ENCODE data around the gene TXNRD1.

Gene TXNRD1

DNA sequence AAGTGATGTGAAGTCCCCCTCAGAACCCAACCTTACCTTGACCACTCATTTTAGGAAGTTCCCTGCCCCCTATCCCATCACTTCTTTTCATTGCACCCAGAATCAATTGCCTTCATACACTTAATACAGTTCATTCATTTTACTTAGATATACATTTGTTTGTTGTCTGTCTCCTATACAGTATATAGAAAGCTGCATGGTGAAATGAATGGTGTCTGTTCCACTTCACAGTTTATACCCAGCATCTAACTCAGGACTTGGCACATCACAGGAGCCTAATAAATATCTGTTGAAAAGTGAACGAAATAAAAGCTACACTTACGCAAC, 38.3 kb upstream of the TXNRD1 start:
- Histone ChIP-seq H3K9me3 (ENCODE audit: control insufficient read depth, insufficient read depth, low read depth, low read length) (no peaks in the 10 kb centered on the region), H3K27ac (ENCODE audit: extremely low read depth, low read depth, low read length) (no peak overlapping the region), H3K4me1 (ENCODE audit: control insufficient read depth, insufficient read depth, low read length) (0 out of 2 replicates have a peak, but pooled peaks cover 5% of the 10 kb centered on the region), H3K4me3 (ENCODE audit: low read depth, low read length) (no peak overlapping the region), H3K36me3 (ENCODE audit: control insufficient read depth in 2 of 2, insufficient read depth in 1 of 2, low read length in 2 of 2) (no peaks in the 10 kb centered on the region)
- TF ChIP-seq, protein P1, sequence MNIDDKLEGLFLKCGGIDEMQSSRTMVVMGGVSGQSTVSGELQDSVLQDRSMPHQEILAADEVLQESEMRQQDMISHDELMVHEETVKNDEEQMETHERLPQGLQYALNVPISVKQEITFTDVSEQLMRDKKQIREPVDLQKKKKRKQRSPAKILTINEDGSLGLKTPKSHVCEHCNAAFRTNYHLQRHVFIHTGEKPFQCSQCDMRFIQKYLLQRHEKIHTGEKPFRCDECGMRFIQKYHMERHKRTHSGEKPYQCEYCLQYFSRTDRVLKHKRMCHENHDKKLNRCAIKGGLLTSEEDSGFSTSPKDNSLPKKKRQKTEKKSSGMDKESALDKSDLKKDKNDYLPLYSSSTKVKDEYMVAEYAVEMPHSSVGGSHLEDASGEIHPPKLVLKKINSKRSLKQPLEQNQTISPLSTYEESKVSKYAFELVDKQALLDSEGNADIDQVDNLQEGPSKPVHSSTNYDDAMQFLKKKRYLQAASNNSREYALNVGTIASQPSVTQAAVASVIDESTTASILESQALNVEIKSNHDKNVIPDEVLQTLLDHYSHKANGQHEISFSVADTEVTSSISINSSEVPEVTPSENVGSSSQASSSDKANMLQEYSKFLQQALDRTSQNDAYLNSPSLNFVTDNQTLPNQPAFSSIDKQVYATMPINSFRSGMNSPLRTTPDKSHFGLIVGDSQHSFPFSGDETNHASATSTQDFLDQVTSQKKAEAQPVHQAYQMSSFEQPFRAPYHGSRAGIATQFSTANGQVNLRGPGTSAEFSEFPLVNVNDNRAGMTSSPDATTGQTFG (tag by site-specific recombination; IDR thresholded peaks at IDR 0.05; ENCODE audit: borderline replicate concordance), result no peak
- no peak for TF ChIP-seq ZNF596 (tag by site-specific recombination; IDR thresholded peaks at IDR 0.05)
- no peak for TF ChIP-seq FEZF1 (tag by site-specific recombination; IDR thresholded peaks at IDR 0.05)
- TF ChIP-seq ZNF155 (tag by site-specific recombination; IDR thresholded peaks at IDR 0.05), result no peak
- TF ChIP-seq ZNF366 (tag by site-specific recombination; conservative IDR thresholded peaks at IDR 0.05), result no peak
- TF ChIP-seq ZFP41 (tag by site-specific recombination; IDR thresholded peaks at IDR 0.05; ENCODE audit: borderline replicate concordance), result no peak
- TF ChIP-seq ZNF558 (tag by site-specific recombination; IDR thresholded peaks at IDR 0.05), result no peak
- TF ChIP-seq ZNF830 (tag by site-specific recombination; IDR thresholded peaks at IDR 0.05; ENCODE audit: low read depth), result no peak
- no peak for TF ChIP-seq ZNF792 (tag by site-specific recombination; IDR thresholded peaks at IDR 0.05)
- TF ChIP-seq, protein P2, sequence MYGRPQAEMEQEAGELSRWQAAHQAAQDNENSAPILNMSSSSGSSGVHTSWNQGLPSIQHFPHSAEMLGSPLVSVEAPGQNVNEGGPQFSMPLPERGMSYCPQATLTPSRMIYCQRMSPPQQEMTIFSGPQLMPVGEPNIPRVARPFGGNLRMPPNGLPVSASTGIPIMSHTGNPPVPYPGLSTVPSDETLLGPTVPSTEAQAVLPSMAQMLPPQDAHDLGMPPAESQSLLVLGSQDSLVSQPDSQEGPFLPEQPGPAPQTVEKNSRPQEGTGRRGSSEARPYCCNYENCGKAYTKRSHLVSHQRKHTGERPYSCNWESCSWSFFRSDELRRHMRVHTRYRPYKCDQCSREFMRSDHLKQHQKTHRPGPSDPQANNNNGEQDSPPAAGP (tag by site-specific recombination; IDR thresholded peaks at IDR 0.05), result no peak
- TF ChIP-seq ZBTB1 (tag by site-specific recombination; IDR thresholded peaks at IDR 0.05), result no peak
- no peak for TF ChIP-seq ZNF530 (tag by site-specific recombination; IDR thresholded peaks at IDR 0.05; ENCODE audit: low read depth)
- POLR2A ChIA-PET, result interaction anchor here (1.8 kb wide), 1 partner anchor 39 kb away, joined by 8 read pairs; the partner anchor contains the start of gene NFYB
- CTCF ChIA-PET, result interaction anchor here (0.6 to 1.4 kb wide), 10 partner anchors 12 to 204 kb away, joined by 3 to 5 read pairs (median 3); no protein-coding TSS in a partner anchor

DNA sequence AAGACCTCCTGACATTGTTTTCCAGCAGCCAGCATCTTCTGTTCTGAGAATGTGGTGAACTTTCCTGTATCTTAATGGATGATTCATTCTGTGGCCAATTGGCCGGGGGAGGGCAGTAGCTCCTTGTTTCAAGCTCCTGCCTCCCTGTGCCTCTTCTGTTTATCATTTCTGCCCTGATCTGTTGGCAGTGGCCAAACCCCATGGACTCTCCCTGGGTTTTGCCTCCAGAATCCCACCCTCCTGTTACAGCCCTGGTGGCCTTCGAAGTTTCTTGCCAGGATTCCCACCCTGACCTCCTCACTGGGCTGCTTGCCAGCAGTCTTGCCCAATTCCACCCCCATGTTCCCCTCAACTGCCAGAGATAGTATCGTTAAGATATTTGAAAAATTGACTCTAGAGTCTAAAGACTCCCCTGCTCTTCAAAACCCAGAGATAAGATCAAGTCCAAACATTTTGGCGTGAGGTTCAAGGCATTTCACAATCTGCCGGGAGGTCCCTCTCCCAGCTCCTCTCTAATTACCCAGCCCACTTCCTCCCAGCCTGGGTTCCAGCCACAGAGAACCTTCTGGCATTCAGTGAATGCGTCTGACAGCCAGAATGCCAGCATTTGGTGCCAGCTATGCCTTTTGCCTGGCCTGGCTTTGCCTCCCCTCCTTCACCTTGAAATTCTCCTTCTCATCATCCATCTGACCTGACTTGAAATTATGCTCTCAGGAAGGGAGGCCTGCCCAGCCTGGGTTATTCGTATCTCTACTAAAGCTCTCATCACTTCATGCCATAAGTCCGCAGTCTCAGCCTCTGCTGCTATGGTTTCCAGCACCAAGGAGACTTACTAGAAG, 37.7 kb upstream of the TXNRD1 start:
- Histone ChIP-seq H3K4me3 (ENCODE audit: low read depth, low read length) (no peak overlapping the region), H3K36me3 (ENCODE audit: control insufficient read depth in 2 of 2, insufficient read depth in 1 of 2, low read length in 2 of 2) (no peaks in the 10 kb centered on the region), H3K9me3 (ENCODE audit: control insufficient read depth, insufficient read depth, low read depth, low read length) (no peaks in the 10 kb centered on the region), H3K27ac (ENCODE audit: extremely low read depth, low read depth, low read length) (no peak overlapping the region; the same call in 1 of the 2 replicates), H3K4me1 (ENCODE audit: control insufficient read depth, insufficient read depth, low read length) (0 out of 2 replicates have a peak, but pooled peaks cover 5% of the 10 kb centered on the region)
- POLR2A ChIA-PET, result interaction anchor here (1.8 kb wide), 1 partner anchor 40 kb away, joined by 8 read pairs; the partner anchor contains the start of gene NFYB
- CTCF ChIA-PET, result interaction anchor here (0.6 to 1.4 kb wide), 10 partner anchors 12 to 204 kb away, joined by 3 to 5 read pairs (median 3); no protein-coding TSS in a partner anchor
- TF ChIP-seq ZNF561 (tag by site-specific recombination; IDR thresholded peaks at IDR 0.05; ENCODE audit: borderline replicate concordance), result no peak
- TF ChIP-seq ZNF843 (tag by site-specific recombination; IDR thresholded peaks at IDR 0.05), result no peak
- TF ChIP-seq YY2 (tag by site-specific recombination; IDR thresholded peaks at IDR 0.05), result no peak
- no peak for TF ChIP-seq ZNF501 (tag by site-specific recombination; IDR thresholded peaks at IDR 0.05)
- TF ChIP-seq MYNN (tag by site-specific recombination; IDR thresholded peaks at IDR 0.05; ENCODE audit: borderline replicate concordance), result no peak
- no peak for TF ChIP-seq ZNF426 (tag by site-specific recombination; IDR thresholded peaks at IDR 0.05)
- no peak for TF ChIP-seq ZNF19 (tag by site-specific recombination; IDR thresholded peaks at IDR 0.05; ENCODE audit: low read depth)
- no peak for TF ChIP-seq ZNF48 (tag by site-specific recombination; IDR thresholded peaks at IDR 0.05)
- TF ChIP-seq, protein P3, sequence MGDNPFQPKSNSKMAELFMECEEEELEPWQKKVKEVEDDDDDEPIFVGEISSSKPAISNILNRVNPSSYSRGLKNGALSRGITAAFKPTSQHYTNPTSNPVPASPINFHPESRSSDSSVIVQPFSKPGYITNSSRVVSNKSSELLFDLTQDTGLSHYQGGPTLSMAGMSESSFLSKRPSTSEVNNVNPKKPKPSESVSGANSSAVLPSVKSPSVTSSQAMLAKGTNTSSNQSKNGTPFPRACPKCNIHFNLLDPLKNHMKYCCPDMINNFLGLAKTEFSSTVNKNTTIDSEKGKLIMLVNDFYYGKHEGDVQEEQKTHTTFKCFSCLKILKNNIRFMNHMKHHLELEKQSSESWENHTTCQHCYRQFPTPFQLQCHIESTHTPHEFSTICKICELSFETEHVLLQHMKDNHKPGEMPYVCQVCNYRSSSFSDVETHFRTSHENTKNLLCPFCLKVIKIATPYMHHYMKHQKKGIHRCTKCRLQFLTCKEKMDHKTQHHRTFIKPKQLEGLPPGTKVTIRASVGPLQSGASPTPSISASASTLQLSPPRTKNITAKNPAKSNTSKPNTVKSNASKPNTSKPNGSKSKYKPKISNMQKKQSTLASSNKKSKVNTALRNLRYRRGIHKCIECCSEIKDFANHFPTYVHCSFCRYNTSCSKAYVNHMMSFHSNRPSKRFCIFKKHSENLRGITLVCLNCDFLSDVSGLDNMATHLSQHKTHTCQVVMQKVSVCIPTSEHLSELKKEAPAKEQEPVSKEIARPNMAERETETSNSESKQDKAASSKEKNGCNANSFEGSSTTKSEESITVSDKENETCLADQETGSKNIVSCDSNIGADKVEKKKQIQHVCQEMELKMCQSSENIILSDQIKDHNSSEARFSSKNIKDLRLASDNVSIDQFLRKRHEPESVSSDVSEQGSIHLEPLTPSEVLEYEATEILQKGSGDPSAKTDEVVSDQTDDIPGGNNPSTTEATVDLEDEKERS (tag by site-specific recombination; IDR thresholded peaks at IDR 0.05), result no peak
- no peak for TF ChIP-seq ZNF350 (tag by site-specific recombination; IDR thresholded peaks at IDR 0.05)
- TF ChIP-seq, protein P4, sequence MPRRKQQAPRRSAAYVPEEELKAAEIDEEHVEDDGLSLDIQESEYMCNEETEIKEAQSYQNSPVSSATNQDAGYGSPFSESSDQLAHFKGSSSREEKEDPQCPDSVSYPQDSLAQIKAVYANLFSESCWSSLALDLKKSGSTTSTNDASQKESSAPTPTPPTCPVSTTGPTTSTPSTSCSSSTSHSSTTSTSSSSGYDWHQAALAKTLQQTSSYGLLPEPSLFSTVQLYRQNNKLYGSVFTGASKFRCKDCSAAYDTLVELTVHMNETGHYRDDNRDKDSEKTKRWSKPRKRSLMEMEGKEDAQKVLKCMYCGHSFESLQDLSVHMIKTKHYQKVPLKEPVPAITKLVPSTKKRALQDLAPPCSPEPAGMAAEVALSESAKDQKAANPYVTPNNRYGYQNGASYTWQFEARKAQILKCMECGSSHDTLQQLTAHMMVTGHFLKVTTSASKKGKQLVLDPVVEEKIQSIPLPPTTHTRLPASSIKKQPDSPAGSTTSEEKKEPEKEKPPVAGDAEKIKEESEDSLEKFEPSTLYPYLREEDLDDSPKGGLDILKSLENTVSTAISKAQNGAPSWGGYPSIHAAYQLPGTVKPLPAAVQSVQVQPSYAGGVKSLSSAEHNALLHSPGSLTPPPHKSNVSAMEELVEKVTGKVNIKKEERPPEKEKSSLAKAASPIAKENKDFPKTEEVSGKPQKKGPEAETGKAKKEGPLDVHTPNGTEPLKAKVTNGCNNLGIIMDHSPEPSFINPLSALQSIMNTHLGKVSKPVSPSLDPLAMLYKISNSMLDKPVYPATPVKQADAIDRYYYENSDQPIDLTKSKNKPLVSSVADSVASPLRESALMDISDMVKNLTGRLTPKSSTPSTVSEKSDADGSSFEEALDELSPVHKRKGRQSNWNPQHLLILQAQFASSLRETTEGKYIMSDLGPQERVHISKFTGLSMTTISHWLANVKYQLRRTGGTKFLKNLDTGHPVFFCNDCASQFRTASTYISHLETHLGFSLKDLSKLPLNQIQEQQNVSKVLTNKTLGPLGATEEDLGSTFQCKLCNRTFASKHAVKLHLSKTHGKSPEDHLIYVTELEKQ (tag by site-specific recombination; IDR thresholded peaks at IDR 0.05; ENCODE audit: borderline replicate concordance), result no peak
- no peak for TF ChIP-seq SCRT2 (tag by site-specific recombination; IDR thresholded peaks at IDR 0.05)
- no peak for TF ChIP-seq ZNF777 (tag by site-specific recombination; IDR thresholded peaks at IDR 0.05; ENCODE audit: borderline replicate concordance)
